GM23338 (cell line): Measurements from ENCODE around the gene IRF6. TPM values are rescaled to one million over a fixed set of nuclear protein-coding genes. Genes with fewer than 3 reads are reported as not detected.

ENCODE experiments used
- ATAC-seq: fragments of 200-7000 bp; cut with Tn5 transposase; 3 replicates; pipeline ENCODE4 v1.9.1; 2020
- DNase-seq: peaks from one replicate; pipeline ENCODE4 v3.0.0-alpha.2; 2015; ENCODE audit warnings: low spot score
- H2AFZ ChIP-seq: fragments of 200-600 bp; sonication (generic); 2 replicates; pipeline ENCODE4 v1.8.0; 2016; ENCODE audit warnings: antibody characterized with exemption, mild to moderate bottlenecking, moderate library complexity
- H3F3A ChIP-seq: fragments of 200-600 bp; sonication (generic); replicated peaks from 2 replicates; pipeline ENCODE4 v1.8.0; 2017; ENCODE audit warnings: antibody characterized with exemption, mixed run types, low read depth
- H3K27ac ChIP-seq: fragments of 200-600 bp; sonication (generic); 2 replicates; pipeline ENCODE4 v1.6.1; 2016; ENCODE audit warnings: low read depth
- H3K27me3 ChIP-seq: fragments of 200-600 bp; sonication (generic); 2 replicates; pipeline ENCODE4 v1.8.0; 2016; ENCODE audit warnings: mild to moderate bottlenecking, mixed run types, moderate library complexity; ENCODE audit not compliant: insufficient read depth
- H3K36me3 ChIP-seq: fragments of 200-600 bp; sonication (generic); 2 replicates; pipeline ENCODE4 v1.8.0; 2016; ENCODE audit warnings: mild to moderate bottlenecking; ENCODE audit not compliant: insufficient read depth
- H3K4me1 ChIP-seq: fragments of 200-600 bp; sonication (generic); 2 replicates; pipeline ENCODE4 v1.8.0; 2016; ENCODE audit warnings: mild to moderate bottlenecking, moderate library complexity; ENCODE audit not compliant: insufficient read depth
- H3K4me2 ChIP-seq: fragments of 200-600 bp; sonication (generic); 2 replicates; pipeline ENCODE4 v1.7.1; 2017; ENCODE audit warnings: mixed run types
- H3K4me3 ChIP-seq: fragments of 200-600 bp; sonication (generic); 2 replicates; pipeline ENCODE4 v1.6.1; 2016; ENCODE audit warnings: mixed run types
- H3K79me2 ChIP-seq: fragments of 200-600 bp; sonication (generic); replicated peaks from 2 replicates; pipeline ENCODE4 v1.8.0; 2017; ENCODE audit warnings: mild to moderate bottlenecking; ENCODE audit not compliant: insufficient read depth
- H3K9me2 ChIP-seq: fragments of 200-600 bp; sonication (generic); 2 replicates; pipeline ENCODE4 v1.8.0; 2017; ENCODE audit not compliant: insufficient read depth
- H4K20me1 ChIP-seq: fragments of 200-600 bp; sonication (generic); replicated peaks from 2 replicates; pipeline ENCODE4 v1.8.0; 2017; ENCODE audit warnings: mild to moderate bottlenecking; ENCODE audit not compliant: insufficient read depth
- H3K27ac Mint-ChIP-seq: 2 replicates; pipeline ENCODE4 v1.8.0; 2020; ENCODE audit warnings: inconsistent platforms, mild to moderate bottlenecking, moderate library complexity, mixed read lengths
- H3K27me3 Mint-ChIP-seq: 3 replicates; pipeline ENCODE4 v1.8.0; 2022; ENCODE audit warnings: low read depth, mild to moderate bottlenecking, moderate library complexity, mixed read lengths, inconsistent platforms; ENCODE audit not compliant: insufficient read depth, poor library complexity
- H3K36me3 Mint-ChIP-seq: 3 replicates; pipeline ENCODE4 v1.8.0; 2021; ENCODE audit warnings: low read depth, mild to moderate bottlenecking, inconsistent platforms, moderate library complexity, mixed read lengths
- H3K4me1 Mint-ChIP-seq: 3 replicates; pipeline ENCODE4 v1.8.0; 2020; ENCODE audit warnings: mild to moderate bottlenecking, inconsistent platforms, mixed read lengths
- H3K4me3 Mint-ChIP-seq: 3 replicates; pipeline ENCODE4 v1.8.0; 2021; ENCODE audit warnings: moderate library complexity, mild to moderate bottlenecking, inconsistent platforms, mixed read lengths
- H3K9me3 Mint-ChIP-seq: 3 replicates; pipeline ENCODE4 v1.8.0; 2020; ENCODE audit warnings: moderate library complexity, mild to moderate bottlenecking, inconsistent platforms, mixed read lengths
- CREB1 ChIP-seq: fragments of 250-450 bp; sonication (Bioruptor Pico); IDR thresholded peaks from 2 replicates; pipeline ENCODE4 v1.5.0; 2020; ENCODE audit warnings: low read depth, mild to moderate bottlenecking, moderate library complexity
- EZH2 ChIP-seq: fragments of 200-600 bp; sonication (generic); IDR thresholded peaks from one replicate; pipeline ENCODE4 v1.8.0; 2017; ENCODE audit warnings: antibody characterized with exemption, mild to moderate bottlenecking, low read depth; ENCODE audit not compliant: unreplicated experiment
- EZH2phosphoT487 ChIP-seq: fragments of 200-600 bp; sonication (generic); IDR thresholded peaks from one replicate; pipeline ENCODE4 v1.8.1; 2018; ENCODE audit warnings: antibody characterized with exemption; ENCODE audit not compliant: unreplicated experiment
- JUNB ChIP-seq: IDR thresholded peaks from one replicate; pipeline ENCODE4 v1.6.1; 2016; ENCODE audit warnings: antibody characterized with exemption; ENCODE audit not compliant: unreplicated experiment
- POLR2AphosphoS5 ChIP-seq: IDR thresholded peaks from 2 replicates; pipeline ENCODE4 v1.6.1; 2016; ENCODE audit warnings: antibody characterized with exemption, low read depth
- STAT1 ChIP-seq: IDR thresholded peaks from one replicate; pipeline ENCODE4 v1.6.1; 2016; ENCODE audit warnings: antibody characterized with exemption; ENCODE audit not compliant: unreplicated experiment
- ZNF114 ChIP-seq: fragments of 250-450 bp; sonication (Bioruptor Pico); IDR thresholded peaks from 2 replicates; pipeline ENCODE4 v1.5.0; 2020; ENCODE audit warnings: mild to moderate bottlenecking, moderate library complexity
- ZNF331 ChIP-seq: fragments of 250-450 bp; sonication (Bioruptor Pico); IDR thresholded peaks from 2 replicates; pipeline ENCODE4 v1.5.0; 2020; ENCODE audit warnings: low read depth, mild to moderate bottlenecking, moderate library complexity
- polyA plus RNA-seq: library from polyadenylated mRNA; unstranded; fragments of >200 nt; fragmentation: Nextera tagmentation; extraction: Ambion mirVana; gene quantifications from 2 replicates; pipeline ENCODE4 v1.2.1, GENCODE V29; 2016
- total RNA-seq: library from RNA; depleted of rRNA; stranded (reverse); fragments of >200 nt; shearing (Covaris generic); gene quantifications from 2 replicates; pipeline ENCODE4 v1.2.3, GENCODE V29; 2014
- TF ChIP-seq, protein P1 (sequence below), 2 experiments: fragments of 200-600 bp in 1 of 2; sonication (generic) in 1 of 2; conservative IDR thresholded peaks; 2 replicates each; pipeline versions ENCODE4 v1.5.1 to v1.6.1; 2016 to 2017; ENCODE audit warnings: antibody characterized with exemption in 2 of 2, low read depth in 2 of 2, mild to moderate bottlenecking in 2 of 2, moderate library complexity in 1 of 2
- TF ChIP-seq, protein P2 (sequence below): fragments of 250-450 bp; sonication (Bioruptor Pico); IDR thresholded peaks from 2 replicates; pipeline ENCODE4 v1.5.0; 2020; ENCODE audit warnings: mild to moderate bottlenecking, moderate library complexity
- TF ChIP-seq, protein P3 (sequence below): IDR thresholded peaks from one replicate; pipeline ENCODE4 v1.6.1; 2018; ENCODE audit warnings: antibody characterized with exemption; ENCODE audit not compliant: unreplicated experiment

IRF6 gene
- total and polyA plus RNA-seq, 2 experiments from 2014 or later = 4.6 to 11.7 TPM

DNA sequence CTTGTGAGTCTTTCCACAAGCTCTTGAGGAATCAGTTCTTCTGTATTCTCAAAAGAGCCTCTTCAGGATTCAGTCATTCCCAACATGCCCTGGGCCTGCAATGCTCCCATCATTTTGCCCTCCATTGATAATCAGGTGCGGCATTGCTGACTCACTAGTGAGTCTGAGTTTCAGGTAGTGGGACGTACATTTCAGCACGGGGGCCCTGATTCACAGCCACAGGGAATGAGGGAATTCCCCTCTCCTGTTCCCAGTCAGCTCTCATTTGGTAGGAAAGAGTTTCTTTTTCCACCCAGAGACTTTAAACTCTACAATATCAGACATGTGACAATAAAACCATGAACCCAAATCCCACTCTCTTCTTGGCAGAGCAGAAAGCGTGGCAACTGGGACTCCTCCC lies 3.7 kb upstream of the IRF6 start (continued):
- TF ChIP-seq, protein P1, sequence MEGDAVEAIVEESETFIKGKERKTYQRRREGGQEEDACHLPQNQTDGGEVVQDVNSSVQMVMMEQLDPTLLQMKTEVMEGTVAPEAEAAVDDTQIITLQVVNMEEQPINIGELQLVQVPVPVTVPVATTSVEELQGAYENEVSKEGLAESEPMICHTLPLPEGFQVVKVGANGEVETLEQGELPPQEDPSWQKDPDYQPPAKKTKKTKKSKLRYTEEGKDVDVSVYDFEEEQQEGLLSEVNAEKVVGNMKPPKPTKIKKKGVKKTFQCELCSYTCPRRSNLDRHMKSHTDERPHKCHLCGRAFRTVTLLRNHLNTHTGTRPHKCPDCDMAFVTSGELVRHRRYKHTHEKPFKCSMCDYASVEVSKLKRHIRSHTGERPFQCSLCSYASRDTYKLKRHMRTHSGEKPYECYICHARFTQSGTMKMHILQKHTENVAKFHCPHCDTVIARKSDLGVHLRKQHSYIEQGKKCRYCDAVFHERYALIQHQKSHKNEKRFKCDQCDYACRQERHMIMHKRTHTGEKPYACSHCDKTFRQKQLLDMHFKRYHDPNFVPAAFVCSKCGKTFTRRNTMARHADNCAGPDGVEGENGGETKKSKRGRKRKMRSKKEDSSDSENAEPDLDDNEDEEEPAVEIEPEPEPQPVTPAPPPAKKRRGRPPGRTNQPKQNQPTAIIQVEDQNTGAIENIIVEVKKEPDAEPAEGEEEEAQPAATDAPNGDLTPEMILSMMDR (conservative IDR thresholded peaks at IDR 0.05; ENCODE audit: low read depth in 2 of 2) = no peak
- no peak for TF ChIP-seq EZH2

DNA sequence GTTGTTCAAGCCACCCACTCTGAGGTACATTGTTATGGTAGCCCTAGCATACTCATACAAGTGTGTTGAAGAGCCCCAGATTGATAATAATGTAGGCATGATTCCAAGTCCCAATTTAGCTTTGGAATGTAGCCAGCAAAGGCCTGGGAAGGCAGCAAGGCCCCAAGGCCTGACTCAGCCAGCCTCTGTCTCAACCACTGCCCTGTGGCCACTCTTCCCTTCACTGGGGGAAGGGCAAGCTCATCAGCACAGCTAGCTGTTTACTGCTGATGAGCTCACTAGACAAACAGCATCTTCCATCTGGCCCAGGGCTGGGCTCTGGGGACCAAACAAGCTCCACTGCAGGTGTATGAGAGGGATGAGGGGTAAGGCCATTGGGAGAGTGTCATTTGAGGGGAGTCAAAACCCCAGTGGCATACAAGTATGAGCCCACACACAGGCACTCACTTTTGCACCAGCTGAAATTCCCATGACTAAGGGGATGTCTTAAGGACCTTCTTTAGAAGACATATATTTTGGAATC lies 2.2 kb upstream of the IRF6 start:
- Histone ChIP-seq H4K20me1 (no peaks in the 10 kb centered on the region; the same call in 1 of the 2 replicates), H3F3A (no peaks in the 10 kb centered on the region), H3K27me3 (no peaks in the 10 kb centered on the region), H3K27ac (no peak overlapping the region), H3K4me3 (no peak overlapping the region), H3K4me2 (no peak overlapping the region), H3K4me1 (peaks cover 9% of the 10 kb centered on the region), H3K36me3 (no peaks in the 10 kb centered on the region), H3K79me2 (peaks cover 11% of the 10 kb centered on the region), H2AFZ (no peak overlapping the region), H3K9me2 (no peaks in the 10 kb centered on the region)
- ATAC-seq (no peak), DNase-seq (no peak)
- peaks cover 3% of the 10 kb centered on the region for H3K27me3 Mint-ChIP-seq
- peaks cover 11% of the 10 kb centered on the region for H3K4me1 Mint-ChIP-seq
- no peaks in the 10 kb centered on the region for H3K9me3 Mint-ChIP-seq
- H3K36me3 Mint-ChIP-seq = no peaks in the 10 kb centered on the region
- no peak overlapping the region for H3K27ac Mint-ChIP-seq
- no peak overlapping the region for H3K4me3 Mint-ChIP-seq
- TF ChIP-seq, protein P2, sequence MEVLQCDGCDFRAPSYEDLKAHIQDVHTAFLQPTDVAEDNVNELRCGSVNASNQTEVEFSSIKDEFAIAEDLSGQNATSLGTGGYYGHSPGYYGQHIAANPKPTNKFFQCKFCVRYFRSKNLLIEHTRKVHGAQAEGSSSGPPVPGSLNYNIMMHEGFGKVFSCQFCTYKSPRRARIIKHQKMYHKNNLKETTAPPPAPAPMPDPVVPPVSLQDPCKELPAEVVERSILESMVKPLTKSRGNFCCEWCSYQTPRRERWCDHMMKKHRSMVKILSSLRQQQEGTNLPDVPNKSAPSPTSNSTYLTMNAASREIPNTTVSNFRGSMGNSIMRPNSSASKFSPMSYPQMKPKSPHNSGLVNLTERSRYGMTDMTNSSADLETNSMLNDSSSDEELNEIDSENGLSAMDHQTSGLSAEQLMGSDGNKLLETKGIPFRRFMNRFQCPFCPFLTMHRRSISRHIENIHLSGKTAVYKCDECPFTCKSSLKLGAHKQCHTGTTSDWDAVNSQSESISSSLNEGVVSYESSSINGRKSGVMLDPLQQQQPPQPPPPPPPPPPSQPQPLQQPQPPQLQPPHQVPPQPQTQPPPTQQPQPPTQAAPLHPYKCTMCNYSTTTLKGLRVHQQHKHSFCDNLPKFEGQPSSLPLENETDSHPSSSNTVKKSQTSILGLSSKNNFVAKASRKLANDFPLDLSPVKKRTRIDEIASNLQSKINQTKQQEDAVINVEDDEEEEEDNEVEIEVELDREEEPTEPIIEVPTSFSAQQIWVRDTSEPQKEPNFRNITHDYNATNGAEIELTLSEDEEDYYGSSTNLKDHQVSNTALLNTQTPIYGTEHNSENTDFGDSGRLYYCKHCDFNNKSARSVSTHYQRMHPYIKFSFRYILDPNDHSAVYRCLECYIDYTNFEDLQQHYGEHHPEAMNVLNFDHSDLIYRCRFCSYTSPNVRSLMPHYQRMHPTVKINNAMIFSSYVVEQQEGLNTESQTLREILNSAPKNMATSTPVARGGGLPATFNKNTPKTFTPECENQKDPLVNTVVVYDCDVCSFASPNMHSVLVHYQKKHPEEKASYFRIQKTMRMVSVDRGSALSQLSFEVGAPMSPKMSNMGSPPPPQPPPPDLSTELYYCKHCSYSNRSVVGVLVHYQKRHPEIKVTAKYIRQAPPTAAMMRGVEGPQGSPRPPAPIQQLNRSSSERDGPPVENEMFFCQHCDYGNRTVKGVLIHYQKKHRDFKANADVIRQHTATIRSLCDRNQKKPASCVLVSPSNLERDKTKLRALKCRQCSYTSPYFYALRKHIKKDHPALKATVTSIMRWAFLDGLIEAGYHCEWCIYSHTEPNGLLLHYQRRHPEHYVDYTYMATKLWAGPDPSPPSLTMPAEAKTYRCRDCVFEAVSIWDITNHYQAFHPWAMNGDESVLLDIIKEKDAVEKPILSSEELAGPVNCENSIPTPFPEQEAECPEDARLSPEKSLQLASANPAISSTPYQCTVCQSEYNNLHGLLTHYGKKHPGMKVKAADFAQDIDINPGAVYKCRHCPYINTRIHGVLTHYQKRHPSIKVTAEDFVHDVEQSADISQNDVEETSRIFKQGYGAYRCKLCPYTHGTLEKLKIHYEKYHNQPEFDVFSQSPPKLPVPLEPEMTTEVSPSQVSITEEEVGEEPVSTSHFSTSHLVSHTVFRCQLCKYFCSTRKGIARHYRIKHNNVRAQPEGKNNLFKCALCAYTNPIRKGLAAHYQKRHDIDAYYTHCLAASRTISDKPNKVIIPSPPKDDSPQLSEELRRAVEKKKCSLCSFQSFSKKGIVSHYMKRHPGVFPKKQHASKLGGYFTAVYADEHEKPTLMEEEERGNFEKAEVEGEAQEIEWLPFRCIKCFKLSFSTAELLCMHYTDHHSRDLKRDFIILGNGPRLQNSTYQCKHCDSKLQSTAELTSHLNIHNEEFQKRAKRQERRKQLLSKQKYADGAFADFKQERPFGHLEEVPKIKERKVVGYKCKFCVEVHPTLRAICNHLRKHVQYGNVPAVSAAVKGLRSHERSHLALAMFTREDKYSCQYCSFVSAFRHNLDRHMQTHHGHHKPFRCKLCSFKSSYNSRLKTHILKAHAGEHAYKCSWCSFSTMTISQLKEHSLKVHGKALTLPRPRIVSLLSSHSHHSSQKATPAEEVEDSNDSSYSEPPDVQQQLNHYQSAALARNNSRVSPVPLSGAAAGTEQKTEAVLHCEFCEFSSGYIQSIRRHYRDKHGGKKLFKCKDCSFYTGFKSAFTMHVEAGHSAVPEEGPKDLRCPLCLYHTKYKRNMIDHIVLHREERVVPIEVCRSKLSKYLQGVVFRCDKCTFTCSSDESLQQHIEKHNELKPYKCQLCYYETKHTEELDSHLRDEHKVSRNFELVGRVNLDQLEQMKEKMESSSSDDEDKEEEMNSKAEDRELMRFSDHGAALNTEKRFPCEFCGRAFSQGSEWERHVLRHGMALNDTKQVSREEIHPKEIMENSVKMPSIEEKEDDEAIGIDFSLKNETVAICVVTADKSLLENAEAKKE (CRISPR knock-in tag) = no peak
- TF ChIP-seq CREB1 (CRISPR knock-in tag) (no peak), ZNF114 (CRISPR knock-in tag) (no peak), EZH2 (no peak), JUNB (no peak), ZNF331 (CRISPR knock-in tag) (no peak), EZH2phosphoT487 (no peak), POLR2AphosphoS5 (no peak), STAT1 (no peak)
- TF ChIP-seq, protein P3, sequence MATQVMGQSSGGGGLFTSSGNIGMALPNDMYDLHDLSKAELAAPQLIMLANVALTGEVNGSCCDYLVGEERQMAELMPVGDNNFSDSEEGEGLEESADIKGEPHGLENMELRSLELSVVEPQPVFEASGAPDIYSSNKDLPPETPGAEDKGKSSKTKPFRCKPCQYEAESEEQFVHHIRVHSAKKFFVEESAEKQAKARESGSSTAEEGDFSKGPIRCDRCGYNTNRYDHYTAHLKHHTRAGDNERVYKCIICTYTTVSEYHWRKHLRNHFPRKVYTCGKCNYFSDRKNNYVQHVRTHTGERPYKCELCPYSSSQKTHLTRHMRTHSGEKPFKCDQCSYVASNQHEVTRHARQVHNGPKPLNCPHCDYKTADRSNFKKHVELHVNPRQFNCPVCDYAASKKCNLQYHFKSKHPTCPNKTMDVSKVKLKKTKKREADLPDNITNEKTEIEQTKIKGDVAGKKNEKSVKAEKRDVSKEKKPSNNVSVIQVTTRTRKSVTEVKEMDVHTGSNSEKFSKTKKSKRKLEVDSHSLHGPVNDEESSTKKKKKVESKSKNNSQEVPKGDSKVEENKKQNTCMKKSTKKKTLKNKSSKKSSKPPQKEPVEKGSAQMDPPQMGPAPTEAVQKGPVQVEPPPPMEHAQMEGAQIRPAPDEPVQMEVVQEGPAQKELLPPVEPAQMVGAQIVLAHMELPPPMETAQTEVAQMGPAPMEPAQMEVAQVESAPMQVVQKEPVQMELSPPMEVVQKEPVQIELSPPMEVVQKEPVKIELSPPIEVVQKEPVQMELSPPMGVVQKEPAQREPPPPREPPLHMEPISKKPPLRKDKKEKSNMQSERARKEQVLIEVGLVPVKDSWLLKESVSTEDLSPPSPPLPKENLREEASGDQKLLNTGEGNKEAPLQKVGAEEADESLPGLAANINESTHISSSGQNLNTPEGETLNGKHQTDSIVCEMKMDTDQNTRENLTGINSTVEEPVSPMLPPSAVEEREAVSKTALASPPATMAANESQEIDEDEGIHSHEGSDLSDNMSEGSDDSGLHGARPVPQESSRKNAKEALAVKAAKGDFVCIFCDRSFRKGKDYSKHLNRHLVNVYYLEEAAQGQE = no peak
- TF ChIP-seq, protein P1 (conservative IDR thresholded peaks at IDR 0.05; ENCODE audit: low read depth in 2 of 2) = no peak
